B cell (primary cell): ENCODE results near the gene KPNB1. TPM values are rescaled to one million over a fixed set of nuclear protein-coding genes. Genes with fewer than 3 reads are reported as not detected.
A peak's percentile ranks its signal among the peaks of the same experiment; 100 is the strongest.

Source experiments
- ATAC-seq: fragments of 200-7000 bp; cut with Tn5 transposase; one replicate; pipeline ENCODE4 v1.10.0; 2021; ENCODE audit warnings: low read depth, mild to moderate bottlenecking, moderate number of reproducible peaks, moderate library complexity
- CTCF ChIA-PET: fragments of 350-600 bp; sonication (Branson Sonifier 250); formaldehyde crosslinking; loops from one replicate; lab custom pipeline; 2021; ENCODE audit warnings: antibody characterized with exemption, inconsistent platforms; lab: Charles Lee
- POLR2A ChIA-PET: fragments of 350-600 bp; sonication (Branson Sonifier 250); formaldehyde crosslinking; loops from one replicate; lab custom pipeline; 2021; ENCODE audit warnings: antibody characterized with exemption; lab: Charles Lee
- DNase-seq: peaks from one replicate; pipeline ENCODE4 v3.0.0; 2013
- H2AFZ ChIP-seq: 2 replicates; pipeline ENCODE4 v1.6.1; 2012; ENCODE audit warnings: mild to moderate bottlenecking, low read depth, low read length; ENCODE audit not compliant: insufficient read depth, poor library complexity, severe bottlenecking
- H3K27ac ChIP-seq, 2 donors: 1 replicate in 1 of 2; 2 replicates in 1 of 2; pipeline ENCODE4 v1.5.1; 2012 to 2013; ENCODE audit warnings: low read length in 2 of 2, mild to moderate bottlenecking in 2 of 2, moderate library complexity in 1 of 2
- H3K27me3 ChIP-seq, 4 experiments: fragments of 200-600 bp in 1 of 4; sonication (generic) in 1 of 4; replicated peaks in 1 of 4; 1 replicate in 2 of 4; 2 replicates in 2 of 4; pipeline versions ENCODE4 v1.6.1 to v1.7.0; 2013 to 2016; ENCODE audit warnings: low read length in 3 of 4, mild to moderate bottlenecking in 2 of 4, mixed read lengths in 1 of 4, moderate library complexity in 1 of 4; ENCODE audit not compliant: insufficient read depth in 4 of 4, control insufficient read depth in 3 of 4; ENCODE audit errors: control extremely low read depth in 1 of 4
- H3K36me3 ChIP-seq, 2 experiments: replicated peaks in 1 of 2; 1 replicate in 1 of 2; 2 replicates in 1 of 2; pipeline versions ENCODE4 v1.6.1 to v1.7.1; 2013; ENCODE audit warnings: low read length in 1 of 2; ENCODE audit not compliant: insufficient read depth in 2 of 2, control insufficient read depth in 1 of 2; ENCODE audit errors: control extremely low read depth in 1 of 2, extremely low read depth in 1 of 2
- H3K4me1 ChIP-seq, 2 donors: fragments of 200-600 bp in 1 of 2; sonication (generic) in 1 of 2; 1 replicate in 1 of 2; 2 replicates in 1 of 2; pipeline versions ENCODE4 v1.5.1 to v1.6.1; 2013 to 2017; ENCODE audit warnings: low read length in 2 of 2; ENCODE audit not compliant: control insufficient read depth in 2 of 2, insufficient read depth in 2 of 2
- H3K4me2 ChIP-seq: replicated peaks from 2 replicates; pipeline ENCODE3; 2012; ENCODE audit warnings: mild to moderate bottlenecking, low read depth, low read length; ENCODE audit not compliant: poor library complexity, severe bottlenecking
- H3K4me3 ChIP-seq, 5 experiments: fragments of 200-600 bp in 1 of 5; sonication (generic) in 1 of 5; 1 replicate in 3 of 5; 2 replicates in 2 of 5; pipeline versions ENCODE4 v1.5.1 to v1.7.0; 2011 to 2016; ENCODE audit warnings: low read length in 4 of 5, mild to moderate bottlenecking in 4 of 5, low read depth in 2 of 5, control low read depth in 1 of 5, moderate library complexity in 1 of 5; ENCODE audit not compliant: insufficient read depth in 1 of 5; ENCODE audit errors: control extremely low read depth in 1 of 5, extremely low read depth in 1 of 5
- H3K79me2 ChIP-seq: fragments of 200-600 bp; sonication (generic); one replicate; pipeline ENCODE4 v1.6.0; 2016; ENCODE audit warnings: low read length; ENCODE audit not compliant: control insufficient read depth, insufficient read depth
- H3K9ac ChIP-seq: fragments of 200-600 bp; sonication (generic); 2 replicates; pipeline ENCODE4 v1.6.1; 2017; ENCODE audit warnings: mild to moderate bottlenecking, low read length, moderate library complexity
- H3K9me3 ChIP-seq, 3 donors: one replicate each; pipeline versions ENCODE4 v1.6.1 to v1.7.1; 2013; ENCODE audit warnings: low read length in 2 of 3; ENCODE audit not compliant: control insufficient read depth in 2 of 3, insufficient read depth in 1 of 3; ENCODE audit errors: control extremely low read depth in 1 of 3
- H4K20me1 ChIP-seq: 2 replicates; pipeline ENCODE4 v1.6.0; 2012; ENCODE audit warnings: mild to moderate bottlenecking, low read length; ENCODE audit not compliant: insufficient read depth, control insufficient read depth, poor library complexity, severe bottlenecking
- H3K27ac Mint-ChIP-seq: one replicate; pipeline ENCODE4 v1.8.0; 2021; ENCODE audit warnings: mixed read lengths
- H3K27me3 Mint-ChIP-seq: one replicate; pipeline ENCODE4 v1.8.0; 2021; ENCODE audit warnings: mixed read lengths
- H3K4me1 Mint-ChIP-seq: one replicate; pipeline ENCODE4 v1.8.0; 2021; ENCODE audit warnings: mixed read lengths
- H3K4me3 Mint-ChIP-seq: one replicate; pipeline ENCODE4 v1.8.0; 2021; ENCODE audit warnings: mixed read lengths
- H3K9me3 Mint-ChIP-seq: one replicate; pipeline ENCODE4 v1.8.0; 2022; ENCODE audit warnings: mixed read lengths; ENCODE audit not compliant: insufficient read depth
- CTCF ChIP-seq: fragments of 200-600 bp; IDR thresholded peaks from one replicate; pipeline ENCODE4 v1.8.0; 2022; ENCODE audit warnings: antibody characterized with exemption, mild to moderate bottlenecking
- EZH2 ChIP-seq: IDR thresholded peaks from 2 replicates; pipeline ENCODE4 v1.6.1; 2012; ENCODE audit warnings: borderline replicate concordance, low read depth, mild to moderate bottlenecking, moderate library complexity, low read length; ENCODE audit not compliant: insufficient read depth, poor library complexity, severe bottlenecking
- WGBS: methylation state at CpG from one replicate; pipeline ENCODE4 v1.1.5; 2013; ENCODE audit warnings: missing lambda C conversion rate; ENCODE audit not compliant: insufficient coverage; 5-methylcytosine and 5-hydroxymethylcytosine counted together
- intact Hi-C: fragments of 100-400 bp; cut with micrococcal nuclease; formaldehyde crosslinking; loops from one replicate; pipeline ENCODE4 v1.10.0; 2022
- polyA plus RNA-seq: library from polyadenylated mRNA; depleted of rRNA; stranded (reverse); fragments of >200 nt; gene quantifications from 2 replicates; pipeline ENCODE4 v1.2.3, GENCODE V29; 2012
- total RNA-seq, 2 donors: library from RNA; stranded (reverse); fragments of 120-200 nt in 1 of 2; gene quantifications; 1 replicate in 1 of 2; 2 replicates in 1 of 2; pipeline versions ENCODE4 v1.2.3 to v1.2.4, GENCODE V29; 2013 to 2022

KPNB1 gene
- total and polyA plus RNA-seq, 2 donors (not counting 1 experiment from before 2014, with no cell fraction given) = 60.6 to 278 TPM

GRCh38 chr17:47709594-47709993 is 59.9 kb downstream of the KPNB1 start:
- TF ChIP-seq CTCF = no peak
- no peak for TF ChIP-seq EZH2
- no peaks in the 10 kb centered on the region for H3K9me3 ChIP-seq
- Mint-ChIP-seq H3K4me3 (no peak overlapping the region), H3K27ac (no peak overlapping the region), H3K27me3 (no peaks in the 10 kb centered on the region), H3K4me1 (peaks cover 62% of the 10 kb centered on the region), H3K9me3 (no peaks in the 10 kb centered on the region)
- DNase-seq (no peak), ATAC-seq (no peak)
- ChIA-PET CTCF (interaction anchor here (1.0 to 1.2 kb wide), 2 partner anchors 9 to 21 kb away, joined by 3 to 4 read pairs; no protein-coding TSS in a partner anchor), POLR2A (no interaction called here)
- H3K27me3 ChIP-seq = no peaks in the 10 kb centered on the region
- WGBS = 100% methylated on average over 1 of the region's 3 CpGs
- no peak overlapping the region for H2AFZ ChIP-seq
- H3K9ac ChIP-seq = no peak overlapping the region
- H3K4me2 ChIP-seq = no peak overlapping the region
- peaks cover 58 to 66% of the 10 kb centered on the region in 2 donors for H3K4me1 ChIP-seq
- H3K4me3 ChIP-seq = no peak overlapping the region
- no peaks in the 10 kb centered on the region for H3K79me2 ChIP-seq
- intact Hi-C loops = no loop called here
- no peak overlapping the region for H3K27ac ChIP-seq
- H4K20me1 ChIP-seq = no peaks in the 10 kb centered on the region
- no peaks in the 10 kb centered on the region for H3K36me3 ChIP-seq

GRCh38 chr17:47711366-47712099 is 61.8 kb downstream of the KPNB1 start:
- Mint-ChIP-seq H3K27ac (no peak overlapping the region), H3K9me3 (no peaks in the 10 kb centered on the region), H3K4me1 (peaks cover 62% of the 10 kb centered on the region), H3K27me3 (no peaks in the 10 kb centered on the region), H3K4me3 (peak overlapping the region; percentile 32)
- no peak overlapping the region for H2AFZ ChIP-seq
- H3K4me1 ChIP-seq = peaks cover 55 to 66% of the 10 kb centered on the region in 2 donors
- H3K27ac ChIP-seq = no peak overlapping the region
- no peaks in the 10 kb centered on the region for H4K20me1 ChIP-seq
- ChIA-PET POLR2A (no interaction called here), CTCF (interaction anchor here (1.5 to 5.1 kb wide), 2 partner anchors 13 to 14 kb away, joined by 3 to 44 read pairs; no protein-coding TSS in a partner anchor)
- intact Hi-C loops = no loop called here
- 95% methylated on average over 5 of the region's 15 CpGs for WGBS
- no peak overlapping the region for H3K4me2 ChIP-seq
- ATAC-seq (no peak), DNase-seq (no peak)
- H3K9ac ChIP-seq = no peak overlapping the region
- H3K79me2 ChIP-seq = no peaks in the 10 kb centered on the region
- no peaks in the 10 kb centered on the region for H3K36me3 ChIP-seq
- H3K9me3 ChIP-seq = no peaks in the 10 kb centered on the region
- no peak overlapping the region for H3K4me3 ChIP-seq
- no peaks in the 10 kb centered on the region for H3K27me3 ChIP-seq
- TF ChIP-seq CTCF = no peak
- no peak for TF ChIP-seq EZH2
